SK-N-SH (cell line): ENCODE data around the gene MYD88. TPM values are rescaled to one million over a fixed set of nuclear protein-coding genes. Genes with fewer than 3 reads are reported as not detected.
A peak's percentile ranks its signal among the peaks of the same experiment; 100 is the strongest.

Source experiments
- CTCF ChIA-PET: fragments of 300-600, 350-600 bp; formaldehyde crosslinking; extraction: SDS; loops from one replicate; lab custom pipeline; 2021; lab: Yijun Ruan, JAX
- POLR2A ChIA-PET: fragments of 350-600 bp; sonication (Branson Sonifier 250); formaldehyde crosslinking; extraction: SDS; loops from one replicate; lab custom pipeline; 2020; ENCODE audit warnings: antibody characterized with exemption, inconsistent platforms; lab: Yijun Ruan, JAX
- DNase-seq: peaks from one replicate; pipeline ENCODE4 v3.0.0; 2012
- H2AFZ ChIP-seq: fragments of 200-600 bp; sonication (generic); 2 replicates; pipeline ENCODE4 v1.8.1; 2016; ENCODE audit warnings: antibody characterized with exemption, mild to moderate bottlenecking, low read depth
- H3F3A ChIP-seq: fragments of 200-600 bp; sonication (generic); replicated peaks from 2 replicates; pipeline ENCODE3; 2016; ENCODE audit warnings: antibody characterized with exemption, mild to moderate bottlenecking; ENCODE audit not compliant: insufficient read depth
- H3K27ac ChIP-seq, 2 experiments: fragments of 200-500 bp in 1 of 2; fragments of 200-600 bp in 1 of 2; sonication (Bioruptor generic) in 1 of 2; sonication (generic), shearing (Covaris generic) in 1 of 2; 2 replicates each; pipeline versions ENCODE4 v1.5.1 to v1.6.1; 2014 to 2016; ENCODE audit warnings: low read depth in 2 of 2, inconsistent platforms in 1 of 2, low read length in 1 of 2, mild to moderate bottlenecking in 1 of 2, mixed read lengths in 1 of 2
- H3K27me3 ChIP-seq: fragments of 200-600 bp; sonication (generic), shearing (Covaris generic); 2 replicates; pipeline ENCODE4 v1.6.1; 2016; ENCODE audit warnings: mixed run types; ENCODE audit not compliant: insufficient read depth
- H3K36me3 ChIP-seq, 2 experiments: fragments of 200-500 bp in 1 of 2; fragments of 200-600 bp in 1 of 2; sonication (Bioruptor generic) in 1 of 2; sonication (generic) in 1 of 2; replicated peaks in 1 of 2; 2 replicates each; pipeline versions ENCODE3 to v1.5.1; 2014 to 2016; ENCODE audit warnings: low read length in 1 of 2, mild to moderate bottlenecking in 1 of 2; ENCODE audit not compliant: insufficient read depth in 2 of 2, control insufficient read depth in 1 of 2
- H3K4me1 ChIP-seq, 2 experiments: fragments of 200-500 bp in 1 of 2; fragments of 200-600 bp in 1 of 2; sonication (Bioruptor generic) in 1 of 2; sonication (generic), shearing (Covaris generic) in 1 of 2; 2 replicates each; pipeline versions ENCODE4 v1.5.1 to v1.6.1; 2014 to 2016; ENCODE audit warnings: low read depth in 1 of 2, low read length in 1 of 2, mixed run types in 1 of 2; ENCODE audit not compliant: insufficient read depth in 2 of 2, control insufficient read depth in 1 of 2
- H3K4me2 ChIP-seq: fragments of 200-600 bp; sonication (generic), shearing (Covaris generic); 2 replicates; pipeline ENCODE4 v1.6.1; 2017; ENCODE audit warnings: mixed run types
- H3K4me3 ChIP-seq, 2 experiments: fragments of 200-500 bp in 1 of 2; fragments of 200-600 bp in 1 of 2; sonication (Bioruptor generic) in 1 of 2; sonication (generic), shearing (Covaris generic) in 1 of 2; 2 replicates each; pipeline versions ENCODE4 v1.5.1 to v1.8.1; 2014 to 2016; ENCODE audit warnings: low read depth in 2 of 2, inconsistent platforms in 1 of 2, low read length in 1 of 2, mild to moderate bottlenecking in 1 of 2, mixed read lengths in 1 of 2, moderate library complexity in 1 of 2
- H3K79me2 ChIP-seq: fragments of 200-600 bp; sonication (generic); 2 replicates; pipeline ENCODE4 v1.8.1; 2017; ENCODE audit warnings: mild to moderate bottlenecking; ENCODE audit not compliant: insufficient read depth
- H3K9ac ChIP-seq: fragments of 200-600 bp; sonication (generic); 2 replicates; pipeline ENCODE4 v1.6.1; 2017; ENCODE audit warnings: mixed run types
- H3K9me2 ChIP-seq: fragments of 200-600 bp; sonication (generic); 2 replicates; pipeline ENCODE4 v1.6.1; 2017; ENCODE audit warnings: mixed run types
- H3K9me3 ChIP-seq: fragments of 200-600 bp; sonication (generic); 2 replicates; pipeline ENCODE4 v1.6.1; 2017; ENCODE audit warnings: mixed run types, mild to moderate bottlenecking, moderate library complexity
- H4K20me1 ChIP-seq: fragments of 200-600 bp; sonication (generic); 2 replicates; pipeline ENCODE4 v1.6.1; 2017; ENCODE audit warnings: mild to moderate bottlenecking, mixed run types; ENCODE audit not compliant: insufficient read depth
- CTCF ChIP-seq: fragments of 200-600 bp; sonication (generic); IDR thresholded peaks from 2 replicates; pipeline ENCODE4 v1.6.1; 2017; ENCODE audit warnings: antibody characterized with exemption, mild to moderate bottlenecking, moderate library complexity
- ELF1 ChIP-seq: IDR thresholded peaks from 2 replicates; pipeline ENCODE4 v1.4.0; 2012
- FOXM1 ChIP-seq: IDR thresholded peaks from 2 replicates; pipeline ENCODE4 v1.4.0; 2012; ENCODE audit warnings: low read depth, mild to moderate bottlenecking
- GABPA ChIP-seq: IDR thresholded peaks from 2 replicates; pipeline ENCODE4 v1.4.0; 2012; ENCODE audit warnings: low read depth, mild to moderate bottlenecking
- GATA2 ChIP-seq: sonication (generic); formaldehyde crosslinking; IDR thresholded peaks from 2 replicates; pipeline ENCODE4 v1.5.0; 2020; ENCODE audit warnings: mild to moderate bottlenecking, missing genetic modification reagents
- IRF3 ChIP-seq: fragments of 150-350 bp; IDR thresholded peaks from 2 replicates; pipeline ENCODE4 v1.6.1; 2016; ENCODE audit warnings: mild to moderate bottlenecking, low read depth, low read length
- MAX ChIP-seq: IDR thresholded peaks from 2 replicates; pipeline ENCODE4 v1.4.0; 2012; ENCODE audit warnings: low read depth
- RAD21 ChIP-seq: IDR thresholded peaks from 2 replicates; pipeline ENCODE4 v1.6.1; 2012; ENCODE audit warnings: mild to moderate bottlenecking, low read length
- RCOR1 ChIP-seq: fragments of 150-350 bp; IDR thresholded peaks from 2 replicates; pipeline ENCODE4 v1.6.1; 2017; ENCODE audit warnings: antibody characterized with exemption, low read length
- RFX5 ChIP-seq: IDR thresholded peaks from 2 replicates; pipeline ENCODE4 v1.6.1; 2012; ENCODE audit warnings: mild to moderate bottlenecking, improper control_type of control experiment, low read length
- RXRA ChIP-seq: IDR thresholded peaks from 2 replicates; pipeline ENCODE4 v1.4.0; 2012; ENCODE audit warnings: low read depth, mild to moderate bottlenecking, borderline replicate concordance
- SIN3A ChIP-seq: IDR thresholded peaks from 2 replicates; pipeline ENCODE4 v1.6.1; 2012; ENCODE audit warnings: low read depth, mild to moderate bottlenecking, low read length, moderate library complexity, borderline replicate concordance
- TAF1 ChIP-seq: IDR thresholded peaks from 2 replicates; pipeline ENCODE4 v1.6.1; 2012; ENCODE audit warnings: low read depth, mild to moderate bottlenecking, low read length, moderate library complexity, borderline replicate concordance
- TEAD4 ChIP-seq: IDR thresholded peaks from 2 replicates; pipeline ENCODE4 v1.4.0; 2012; ENCODE audit warnings: mild to moderate bottlenecking, borderline replicate concordance; ENCODE audit not compliant: insufficient read depth
- USF1 ChIP-seq: IDR thresholded peaks from 2 replicates; pipeline ENCODE4 v1.4.0; 2012; ENCODE audit warnings: low read depth, borderline replicate concordance
- USF2 ChIP-seq: fragments of 150-350 bp; IDR thresholded peaks from 2 replicates; pipeline ENCODE4 v1.6.1; 2017; ENCODE audit warnings: antibody characterized with exemption, low read length, low read depth, borderline replicate concordance
- WGBS: methylation state at CpG from one replicate; pipeline ENCODE4 v1.1.6; 2017; ENCODE audit warnings: low lambda C conversion rate; 5-methylcytosine and 5-hydroxymethylcytosine counted together
- polyA plus RNA-seq, 3 experiments: library from polyadenylated mRNA; depleted of rRNA; stranded (reverse); fragments of >200 nt; gene quantifications; 2 replicates each; pipeline ENCODE4 v1.2.3, GENCODE V29; 2012

The MYD88 gene
- polyA plus RNA-seq, 1 of the 3 experiments (the other 2 are of a cell fraction) = 24.0 TPM

GRCh38 chr3:38136777-38137614 is 1.5 kb upstream of the MYD88 start, which contains the start of gene ACAA1 (continued):
- no peak for TF ChIP-seq FOXM1
- peak; percentile 67 for TF ChIP-seq TAF1
- TF ChIP-seq TEAD4 = no peak
- TF ChIP-seq SIN3A = peak; percentile 29; the same call in 1 of the 2 replicates
- no peak for TF ChIP-seq IRF3
- TF ChIP-seq ELF1 = peak; percentile 77; the same call in 1 of the 2 replicates
- peak; percentile 68 for TF ChIP-seq GABPA
- no peak for TF ChIP-seq USF1
- no peak for TF ChIP-seq CTCF

GRCh38 chr3:38137615-38138348 is 679 bp upstream of the MYD88 start:
- WGBS = 45% methylated on average over 18 of the region's 22 CpGs
- H3K36me3 ChIP-seq = peaks cover 10 to 36% of the 10 kb centered on the region in 2 experiments
- peaks cover 16 to 31% of the 10 kb centered on the region in 2 experiments; a peak in 2 of 4 replicates for H3K4me1 ChIP-seq
- peaks cover 43% of the 10 kb centered on the region for H3K79me2 ChIP-seq
- H4K20me1 ChIP-seq = 0 out of 2 replicates have a peak, but pooled peaks cover 13% of the 10 kb centered on the region
- peak overlapping the region; percentile 89 for H3K9ac ChIP-seq
- H3K27ac ChIP-seq = peak overlapping the region; percentile 89 to 91
- H3K9me3 ChIP-seq = no peaks in the 10 kb centered on the region
- no peaks in the 10 kb centered on the region for H3K9me2 ChIP-seq
- TF ChIP-seq CTCF (peak; percentile 18; the same call in 1 of the 2 replicates), IRF3 (no peak), MAX (peak; percentile 40; the same call in 1 of the 2 replicates), RAD21 (no peak), GATA2 (CRISPR knock-in tag) (no peak), RFX5 (no peak), RCOR1 (no peak), RXRA (no peak), GABPA (peak; percentile 9; the same call in 1 of the 2 replicates), USF2 (no peak)
- TF ChIP-seq, all 33 proteins: peak for 3
- CTCF ChIA-PET = interaction anchor here (0.9 to 2.5 kb wide), 7 partner anchors 15 to 359 kb away, joined by 3 to 9 read pairs (median 4); partner anchors contain the start of genes EXOG, OXSR1 and XYLB
- Histone ChIP-seq H3K4me2 (peak overlapping the region; percentile 99), H3F3A (peaks cover 2% of the 10 kb centered on the region), H3K4me3 (peak overlapping the region; percentile 85 to 94), H2AFZ (peak overlapping the region; percentile 99), H3K27me3 (no peaks in the 10 kb centered on the region)
- POLR2A ChIA-PET = interaction anchor here (0.8 to 2.7 kb wide), 4 partner anchors 28 to 176 kb away, joined by 3 to 25 read pairs (median 4); partner anchors contain the start of gene OXSR1
- peak; percentile 44 for DNase-seq
